ENCODE results near the gene CFAP97D2.
"Not testable (repeated sequence)": the region's sequence is repeated elsewhere in the genome, so short reads cannot be mapped to it uniquely, and the experiment has no call there.

Gene CFAP97D2

DNA sequence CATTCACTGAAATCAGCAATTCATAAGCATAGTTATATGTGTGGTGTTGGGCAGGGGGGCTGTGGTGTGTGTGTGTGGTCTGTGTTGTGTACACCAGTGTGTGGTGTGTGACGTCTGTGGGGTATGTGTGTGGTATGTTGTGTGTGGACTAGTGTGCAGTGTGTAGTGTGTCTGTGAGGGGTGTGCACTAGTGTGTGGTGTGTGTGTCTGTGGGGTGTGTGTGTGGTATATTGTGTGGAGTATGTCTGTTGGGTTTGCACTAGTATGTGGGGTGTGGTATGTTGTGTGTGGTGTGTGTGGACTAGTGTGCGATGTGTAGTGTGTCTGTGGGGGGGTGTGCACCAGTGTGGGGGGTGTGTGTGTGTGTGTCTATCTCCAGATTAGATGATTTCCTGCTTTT lies 48.5 kb downstream of the CFAP97D2 start:
- DNase-seq (ENCODE audit: extremely low spot score, insufficient read length, low read depth) (no peak), FAIRE-seq (no peak)

DNA sequence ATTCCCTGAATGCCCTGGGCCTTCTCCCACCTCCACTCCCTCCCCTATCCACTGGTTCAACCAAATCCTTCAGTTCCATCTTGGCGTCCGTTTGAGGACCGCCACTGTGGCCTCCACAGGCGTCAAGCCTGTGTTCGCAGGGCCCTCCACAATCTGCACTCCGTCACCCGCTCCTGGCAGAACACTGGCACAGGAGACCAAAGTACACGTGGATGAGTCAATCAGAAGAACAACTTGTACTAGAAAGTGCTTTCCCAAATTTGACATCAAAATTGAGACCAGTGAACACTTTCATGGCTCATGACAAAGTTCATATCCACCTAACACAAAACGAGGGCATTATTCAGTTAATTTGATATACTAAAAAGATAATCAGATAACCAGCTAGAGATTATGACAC lies 49.1 kb downstream of the CFAP97D2 start:
- FAIRE-seq (no peak), DNase-seq (ENCODE audit: extremely low spot score, insufficient read length, low read depth) (no peak)

DNA sequence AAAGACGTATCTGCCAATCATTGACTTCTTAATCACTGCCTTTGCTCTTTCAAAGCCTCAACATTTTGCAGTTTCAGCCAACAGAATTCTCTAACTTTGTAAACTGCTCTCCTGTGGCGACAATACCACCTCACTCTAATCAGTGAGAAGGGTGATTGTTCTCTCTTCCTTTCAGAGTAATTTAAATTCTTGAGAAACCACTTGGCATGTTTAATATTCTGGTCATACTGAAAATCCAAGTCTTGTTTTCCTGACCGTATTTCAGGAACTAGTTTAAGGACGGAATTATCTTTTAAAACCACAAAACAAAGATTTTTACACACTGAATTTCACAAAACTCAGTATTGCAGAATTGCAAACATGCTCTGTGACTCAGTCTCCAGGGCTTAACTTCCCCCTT lies 50.4 kb downstream of the CFAP97D2 start:
- no peak for FAIRE-seq
- DNase-seq (ENCODE audit: extremely low spot score, insufficient read length, low read depth): no peak

DNA sequence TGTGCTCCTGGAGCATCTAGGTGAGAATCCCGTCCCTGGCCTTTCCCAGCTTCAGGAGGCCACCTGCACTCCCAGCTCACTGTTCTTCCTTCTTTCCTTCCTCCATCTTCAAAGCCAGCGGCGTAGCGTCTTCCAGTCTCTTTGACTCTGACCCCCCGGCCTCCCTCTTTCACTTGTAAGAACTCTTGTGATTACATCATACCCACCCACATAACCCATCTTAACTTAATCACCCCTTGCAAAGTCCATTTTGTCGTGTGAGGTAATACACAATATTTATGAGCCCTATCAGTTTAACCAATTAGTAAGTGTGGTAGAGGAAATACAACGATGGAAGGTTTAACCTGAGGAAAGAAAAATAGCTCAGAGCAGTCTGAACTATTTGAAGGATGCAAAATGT lies 51.1 kb downstream of the CFAP97D2 start:
- no peak for FAIRE-seq
- no peak for DNase-seq (ENCODE audit: extremely low spot score, insufficient read length, low read depth)

DNA sequence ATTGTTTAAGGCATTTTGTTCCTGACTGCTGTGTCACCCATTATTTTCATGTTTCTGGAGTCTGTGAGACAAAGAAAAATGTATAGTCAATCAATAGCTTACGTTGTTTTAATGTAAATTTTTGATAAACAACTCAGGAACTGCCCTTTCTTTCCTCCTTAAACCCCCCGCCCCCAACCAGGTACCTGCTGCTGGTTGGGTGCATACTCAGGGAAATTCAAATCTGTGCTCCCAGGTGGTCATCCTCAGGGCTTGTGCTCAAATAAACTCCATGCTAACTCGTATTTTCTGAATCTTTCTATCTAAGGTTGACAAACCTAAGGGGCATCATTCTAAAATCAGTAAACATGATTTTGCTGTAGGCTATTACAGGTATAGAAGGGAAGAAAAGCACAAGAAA lies 51.5 kb downstream of the CFAP97D2 start:
- no peak for FAIRE-seq
- no peak for DNase-seq (ENCODE audit: extremely low spot score, insufficient read length, low read depth)

GRCh38 chr13:114231886-114232285 lies 52.8 kb downstream of the CFAP97D2 start:
- FAIRE-seq (no peak), DNase-seq (ENCODE audit: extremely low spot score, insufficient read length, low read depth) (no peak)

GRCh38 chr13:114234266-114234644 lies 55.2 kb downstream of the CFAP97D2 start:
- FAIRE-seq (no peak), DNase-seq (ENCODE audit: extremely low spot score, insufficient read length, low read depth) (no peak)

- peak; percentile 81 for FAIRE-seq
- DNase-seq (ENCODE audit: extremely low spot score, insufficient read length, low read depth): peak; percentile 81
Measured at GRCh38 chr13:114234645-114235421, 55.8 kb downstream of the CFAP97D2 start, which contains the start of gene CDC16. Gene CDC16, plus strand, starts transcription at chr13:114234897. Its CDS starts 188 bp downstream, at chr13:114235085.

GRCh38 chr13:114235697-114236096 lies 56.6 kb downstream of the CFAP97D2 start:
- DNase-seq (ENCODE audit: extremely low spot score, insufficient read length, low read depth) (no peak), FAIRE-seq (no peak)

- DNase-seq (ENCODE audit: extremely low spot score, insufficient read length, low read depth): no peak
- FAIRE-seq: no peak
Measured at GRCh38 chr13:114236227-114236626, 57.2 kb downstream of the CFAP97D2 start.

- FAIRE-seq (no peak), DNase-seq (ENCODE audit: extremely low spot score, insufficient read length, low read depth) (no peak)
Measured at GRCh38 chr13:114237415-114238112, 58.5 kb downstream of the CFAP97D2 start.

DNA sequence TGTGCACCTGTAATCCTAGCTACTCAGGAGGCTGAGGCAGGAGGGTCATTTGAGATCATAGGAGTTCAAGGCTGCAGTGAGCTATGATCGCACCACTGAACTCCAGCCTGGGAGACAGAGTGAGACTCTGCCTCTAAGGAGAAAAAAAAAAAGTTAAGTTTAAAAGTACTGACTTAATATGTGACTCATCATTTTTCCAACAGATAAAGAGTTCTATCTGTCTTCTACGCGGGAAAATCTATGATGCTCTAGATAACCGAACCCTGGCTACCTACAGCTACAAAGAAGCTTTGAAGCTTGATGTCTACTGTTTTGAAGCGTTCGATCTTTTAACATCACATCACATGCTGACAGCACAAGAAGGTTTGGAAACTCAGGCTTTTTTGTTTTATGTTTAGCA lies 62.9 kb downstream of the CFAP97D2 start:
- no peak for FAIRE-seq

DNA sequence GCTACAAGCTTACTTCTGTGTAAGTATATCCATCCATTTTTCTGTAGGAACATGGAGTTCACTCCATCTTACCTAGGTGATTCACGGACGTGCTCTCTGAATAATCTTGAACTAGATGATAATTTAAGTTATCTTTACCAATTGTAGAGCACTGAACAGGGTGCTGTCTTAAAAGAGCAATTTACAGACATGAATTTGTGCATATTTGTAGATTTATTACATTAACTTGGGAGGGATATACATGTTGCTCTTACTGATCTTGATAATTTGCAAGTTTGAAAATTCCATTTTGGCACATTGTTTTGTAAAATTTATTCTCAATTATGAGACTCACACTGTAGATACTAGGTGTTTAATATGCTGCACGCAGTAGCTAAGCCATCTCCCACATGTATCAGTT lies 64.9 kb downstream of the CFAP97D2 start:
- no peak for DNase-seq (ENCODE audit: extremely low spot score, insufficient read length, low read depth)
- no peak for FAIRE-seq

More for the DNA sequence above, 62.9 kb downstream of the CFAP97D2 start:
- no peak for DNase-seq (ENCODE audit: extremely low spot score, insufficient read length, low read depth)

DNA sequence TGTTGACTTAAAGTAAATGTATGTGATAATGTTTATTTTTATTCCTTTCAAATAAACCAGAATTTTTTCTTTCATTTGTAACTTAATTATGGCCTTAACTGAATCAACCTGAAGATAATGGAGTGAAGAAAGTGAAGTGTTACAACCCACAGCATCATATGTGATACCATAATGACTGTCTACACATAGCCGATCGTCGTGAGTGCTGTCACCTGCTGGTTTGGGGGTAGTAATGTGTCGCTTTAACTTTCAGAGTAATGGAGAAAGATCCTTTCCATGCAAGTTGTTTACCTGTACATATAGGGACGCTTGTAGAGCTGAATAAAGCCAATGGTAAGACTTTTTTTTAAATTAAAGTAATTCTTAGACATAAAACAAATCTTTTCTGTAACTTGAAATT lies 65.6 kb downstream of the CFAP97D2 start:
- FAIRE-seq: no peak

GRCh38 chr13:114248011-114248410 lies 69.0 kb downstream of the CFAP97D2 start:
- FAIRE-seq (no peak), DNase-seq (ENCODE audit: extremely low spot score, insufficient read length, low read depth) (no peak)

More for the DNA sequence above, 65.6 kb downstream of the CFAP97D2 start:
- DNase-seq (ENCODE audit: extremely low spot score, insufficient read length, low read depth): no peak

DNA sequence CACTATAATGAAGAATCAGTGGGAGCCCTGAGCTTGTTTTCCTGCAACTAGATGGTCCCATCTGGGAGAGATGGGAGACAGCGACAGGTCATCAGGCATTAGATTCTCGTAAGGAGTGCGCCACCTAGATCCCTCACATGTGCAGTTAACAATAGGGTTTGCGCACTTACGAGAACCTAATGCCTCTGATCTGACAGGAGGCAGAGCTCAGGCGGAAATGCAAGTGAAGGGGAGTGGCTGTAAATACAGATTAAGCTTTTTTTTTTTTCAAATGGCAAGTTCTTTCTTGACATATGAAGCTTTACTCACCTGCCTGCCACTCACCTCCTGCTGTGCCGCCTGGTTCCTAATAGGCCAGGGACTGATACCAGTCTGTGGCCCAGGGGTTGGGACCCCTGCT lies 70.0 kb downstream of the CFAP97D2 start:
- FAIRE-seq (no peak), DNase-seq (ENCODE audit: extremely low spot score, insufficient read length, low read depth) (no peak)

- DNase-seq (ENCODE audit: extremely low spot score, insufficient read length, low read depth); FAIRE-seq: not testable (repeated sequence)
Measured at GRCh38 chr13:114251639-114252440, 72.8 kb downstream of the CFAP97D2 start.

- no peak for FAIRE-seq
Measured at GRCh38 chr13:114256547-114256946, 77.5 kb downstream of the CFAP97D2 start.

GRCh38 chr13:114257014-114257413 lies 78.0 kb downstream of the CFAP97D2 start:
- FAIRE-seq: no peak

More at GRCh38 chr13:114256547-114256946, 77.5 kb downstream of the CFAP97D2 start:
- DNase-seq (ENCODE audit: extremely low spot score, insufficient read length, low read depth): no peak

DNA sequence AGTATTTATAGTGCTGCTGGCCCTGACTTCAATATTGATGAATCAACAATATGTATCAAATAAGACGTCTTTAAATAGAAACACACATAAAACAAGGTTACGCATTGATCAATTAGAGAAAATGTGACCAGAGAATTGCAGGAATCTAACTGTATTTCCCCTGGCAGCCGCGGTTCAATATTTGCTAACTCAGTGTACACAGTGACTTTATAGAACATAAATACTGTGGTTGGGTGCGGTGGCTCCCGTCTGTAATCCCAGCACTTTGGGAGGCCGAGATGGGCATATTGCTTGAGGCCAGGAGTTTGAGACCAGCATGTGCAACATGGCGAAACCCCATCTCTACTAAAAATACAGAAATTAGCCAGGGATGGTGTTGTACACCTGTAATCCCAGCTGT lies 79.5 kb downstream of the CFAP97D2 start:
- FAIRE-seq (no peak), DNase-seq (ENCODE audit: extremely low spot score, insufficient read length, low read depth) (no peak)

More at GRCh38 chr13:114257014-114257413, 78.0 kb downstream of the CFAP97D2 start:
- no peak for DNase-seq (ENCODE audit: extremely low spot score, insufficient read length, low read depth)

Measured in GM18507 (cell line).